SK-N-SH treated with all-trans-retinoic acid at 6 μM for 48 hours (cell line): Measurements from ENCODE around the gene C3orf18.

Source experiments
- ATAC-seq: fragments of 200-7000 bp; cut with Tn5 transposase; 3 replicates; pipeline ENCODE4 v1.9.1; 2020; ENCODE audit warnings: mild to moderate bottlenecking, moderate library complexity
- ARNTL ChIP-seq: fragments of 450-650 bp; formaldehyde crosslinking; IDR thresholded peaks from 2 replicates; pipeline ENCODE4 v1.5.0; 2020; ENCODE audit warnings: low read depth, mild to moderate bottlenecking, moderate library complexity, borderline replicate concordance
- BACH2 ChIP-seq: fragments of 250-450 bp; sonication (Bioruptor Pico); IDR thresholded peaks from 2 replicates; pipeline ENCODE4 v1.9.0; 2021; ENCODE audit warnings: mild to moderate bottlenecking, borderline replicate concordance
- CSDC2 ChIP-seq: fragments of 250-450 bp; sonication (Bioruptor Pico); IDR thresholded peaks from 2 replicates; pipeline ENCODE4 v1.5.0; 2020; ENCODE audit warnings: mild to moderate bottlenecking, moderate library complexity
- ESRRG ChIP-seq: fragments of 250-450 bp; sonication (Bioruptor Pico); IDR thresholded peaks from 2 replicates; pipeline ENCODE4 v1.6.1; 2021; ENCODE audit warnings: mild to moderate bottlenecking
- GLIS3 ChIP-seq: fragments of 250-450 bp; sonication (Bioruptor Pico); IDR thresholded peaks from 2 replicates; pipeline ENCODE4 v1.5.0; 2020; ENCODE audit warnings: mild to moderate bottlenecking, moderate library complexity
- PPARA ChIP-seq: fragments of 250-450 bp; sonication (Bioruptor Pico); IDR thresholded peaks from 2 replicates; pipeline ENCODE4 v1.5.0; 2020; ENCODE audit warnings: mild to moderate bottlenecking, borderline replicate concordance
- RARB ChIP-seq: fragments of 250-450 bp; sonication (Bioruptor Pico); IDR thresholded peaks from 2 replicates; pipeline ENCODE4 v1.8.0; 2021; ENCODE audit warnings: mild to moderate bottlenecking, moderate library complexity
- SNAI2 ChIP-seq: fragments of 250-450 bp; sonication (Bioruptor Pico); IDR thresholded peaks from 2 replicates; pipeline ENCODE4 v1.5.0; 2020; ENCODE audit warnings: mild to moderate bottlenecking, moderate library complexity
- TCF4 ChIP-seq: fragments of 250-450 bp; sonication (Bioruptor Pico); IDR thresholded peaks from 2 replicates; pipeline ENCODE4 v1.8.0; 2021; ENCODE audit warnings: mild to moderate bottlenecking, moderate library complexity, borderline replicate concordance
- TOX ChIP-seq: fragments of 250-450 bp; sonication (Bioruptor Pico); IDR thresholded peaks from 2 replicates; pipeline ENCODE4 v1.8.0; 2021; ENCODE audit warnings: mild to moderate bottlenecking, moderate library complexity, borderline replicate concordance
- ZC3H10 ChIP-seq: fragments of 250-450 bp; sonication (Bioruptor Pico); IDR thresholded peaks from 2 replicates; pipeline ENCODE4 v1.5.1; 2021; ENCODE audit warnings: mild to moderate bottlenecking, moderate library complexity
- ZFP3 ChIP-seq: fragments of 250-450 bp; sonication (Bioruptor Pico); IDR thresholded peaks from 2 replicates; pipeline ENCODE4 v1.5.0; 2020; ENCODE audit warnings: mild to moderate bottlenecking, moderate library complexity
- ZNF565 ChIP-seq: fragments of 450-650 bp; formaldehyde crosslinking; conservative IDR thresholded peaks from 2 replicates; pipeline ENCODE4 v1.5.0; 2020; ENCODE audit warnings: low read depth, mild to moderate bottlenecking, moderate library complexity
- ZNF70 ChIP-seq: fragments of 450-650 bp; formaldehyde crosslinking; IDR thresholded peaks from 2 replicates; pipeline ENCODE4 v1.5.0; 2020; ENCODE audit warnings: mild to moderate bottlenecking, moderate library complexity
- ZNF8 ChIP-seq: fragments of 450-650 bp; formaldehyde crosslinking; IDR thresholded peaks from 2 replicates; pipeline ENCODE4 v1.5.0; 2020; ENCODE audit warnings: mild to moderate bottlenecking, moderate library complexity
- TF ChIP-seq, protein P1 (sequence below): fragments of 250-450 bp; sonication (Bioruptor Pico); IDR thresholded peaks from 2 replicates; pipeline ENCODE4 v1.5.1; 2020; ENCODE audit warnings: low read depth, mild to moderate bottlenecking, moderate library complexity
- TF ChIP-seq, protein P2 (sequence below): fragments of 250-450 bp; sonication (Bioruptor Pico); IDR thresholded peaks from 2 replicates; pipeline ENCODE4 v1.8.0; 2021; ENCODE audit warnings: low read depth, mild to moderate bottlenecking, moderate library complexity, borderline replicate concordance
- TF ChIP-seq, protein P3 (sequence below): fragments of 250-450 bp; sonication (Bioruptor Pico); IDR thresholded peaks from 2 replicates; pipeline ENCODE4 v1.5.0; 2020; ENCODE audit warnings: mild to moderate bottlenecking, moderate library complexity
- TF ChIP-seq, protein P4 (sequence below): fragments of 250-450 bp; sonication (Bioruptor Pico); IDR thresholded peaks from 2 replicates; pipeline ENCODE4 v1.8.0; 2020; ENCODE audit warnings: mild to moderate bottlenecking, moderate library complexity, borderline replicate concordance

C3orf18 gene

DNA sequence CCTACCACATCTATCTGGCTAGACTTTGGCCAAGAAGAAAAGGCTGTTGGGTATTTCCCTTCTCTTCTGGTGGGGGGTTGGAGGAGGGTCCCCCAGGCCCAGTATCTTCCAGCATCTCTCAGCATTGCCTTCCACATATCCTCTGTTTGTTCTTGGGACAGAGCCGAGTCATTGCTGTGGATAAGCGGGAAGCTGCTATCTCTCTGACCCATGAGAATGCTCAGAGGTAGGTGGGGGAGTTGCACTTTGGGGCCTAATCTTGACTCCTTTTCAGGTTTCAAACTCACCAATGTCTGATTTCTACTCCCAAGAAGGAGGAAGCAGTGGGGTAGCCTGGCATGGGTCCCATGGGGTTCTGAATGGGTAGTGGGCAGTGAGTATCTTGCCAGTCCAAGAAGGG, 9.8 kb upstream of the C3orf18 start (continued):
- TF ChIP-seq, protein P1, sequence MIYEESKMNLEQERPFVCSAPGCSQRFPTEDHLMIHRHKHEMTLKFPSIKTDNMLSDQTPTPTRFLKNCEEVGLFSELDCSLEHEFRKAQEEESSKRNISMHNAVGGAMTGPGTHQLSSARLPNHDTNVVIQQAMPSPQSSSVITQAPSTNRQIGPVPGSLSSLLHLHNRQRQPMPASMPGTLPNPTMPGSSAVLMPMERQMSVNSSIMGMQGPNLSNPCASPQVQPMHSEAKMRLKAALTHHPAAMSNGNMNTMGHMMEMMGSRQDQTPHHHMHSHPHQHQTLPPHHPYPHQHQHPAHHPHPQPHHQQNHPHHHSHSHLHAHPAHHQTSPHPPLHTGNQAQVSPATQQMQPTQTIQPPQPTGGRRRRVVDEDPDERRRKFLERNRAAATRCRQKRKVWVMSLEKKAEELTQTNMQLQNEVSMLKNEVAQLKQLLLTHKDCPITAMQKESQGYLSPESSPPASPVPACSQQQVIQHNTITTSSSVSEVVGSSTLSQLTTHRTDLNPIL = no peak

DNA sequence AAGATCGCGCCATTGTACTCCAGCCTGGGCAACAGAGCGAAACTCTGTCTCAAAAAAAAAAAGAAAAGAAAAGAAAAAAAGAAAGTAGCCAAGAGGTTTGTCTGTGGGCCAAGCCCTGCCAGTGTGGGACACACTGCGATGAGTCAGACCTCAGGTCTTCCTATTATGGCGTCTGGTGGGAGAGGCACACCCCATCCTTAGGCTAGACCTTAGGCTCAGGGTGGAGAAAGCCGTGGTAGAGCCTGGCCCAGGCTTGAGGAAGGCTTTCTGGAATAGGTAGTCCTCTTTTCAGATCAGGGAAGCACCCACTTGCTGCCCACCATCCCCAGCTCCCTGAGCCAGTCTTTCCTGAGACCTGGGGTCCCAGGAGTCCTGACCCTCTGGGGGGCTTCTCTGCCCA, 7.8 kb upstream of the C3orf18 start:
- no peak for ATAC-seq
- TF ChIP-seq TOX (CRISPR knock-in tag) = no peak
- TF ChIP-seq, protein P2, sequence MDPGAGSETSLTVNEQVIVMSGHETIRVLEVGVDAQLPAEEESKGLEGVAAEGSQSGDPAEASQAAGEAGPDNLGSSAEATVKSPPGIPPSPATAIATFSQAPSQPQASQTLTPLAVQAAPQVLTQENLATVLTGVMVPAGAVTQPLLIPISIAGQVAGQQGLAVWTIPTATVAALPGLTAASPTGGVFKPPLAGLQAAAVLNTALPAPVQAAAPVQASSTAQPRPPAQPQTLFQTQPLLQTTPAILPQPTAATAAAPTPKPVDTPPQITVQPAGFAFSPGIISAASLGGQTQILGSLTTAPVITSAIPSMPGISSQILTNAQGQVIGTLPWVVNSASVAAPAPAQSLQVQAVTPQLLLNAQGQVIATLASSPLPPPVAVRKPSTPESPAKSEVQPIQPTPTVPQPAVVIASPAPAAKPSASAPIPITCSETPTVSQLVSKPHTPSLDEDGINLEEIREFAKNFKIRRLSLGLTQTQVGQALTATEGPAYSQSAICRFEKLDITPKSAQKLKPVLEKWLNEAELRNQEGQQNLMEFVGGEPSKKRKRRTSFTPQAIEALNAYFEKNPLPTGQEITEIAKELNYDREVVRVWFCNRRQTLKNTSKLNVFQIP = no peak
- no peak for TF ChIP-seq ARNTL (CRISPR knock-in tag)
- TF ChIP-seq ZNF565 (CRISPR knock-in tag) = no peak
- no peak for TF ChIP-seq ESRRG (CRISPR knock-in tag)
- no peak for TF ChIP-seq ZNF70 (CRISPR knock-in tag)

DNA sequence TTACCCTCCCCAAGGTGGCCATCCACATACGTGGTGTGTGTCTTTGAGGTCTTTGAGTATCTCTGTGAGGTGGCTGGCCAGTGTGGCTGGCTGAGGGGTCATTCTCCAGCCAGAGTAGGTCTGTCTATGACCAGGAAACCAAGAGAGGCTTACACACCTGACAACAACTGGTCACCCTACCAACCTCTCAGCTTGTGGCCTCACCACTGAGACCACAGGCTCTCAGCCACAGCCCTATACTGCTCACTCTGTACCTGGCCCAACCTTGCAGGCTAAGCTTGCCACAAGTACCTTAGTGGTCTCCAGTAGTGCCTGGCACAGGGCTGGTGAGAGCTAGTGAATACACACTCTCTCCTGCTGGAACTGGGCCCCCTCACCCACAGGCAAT, 6.9 kb upstream of the C3orf18 start:
- TF ChIP-seq GLIS3 (CRISPR knock-in tag) (no peak), ZC3H10 (CRISPR knock-in tag) (no peak), ZNF565 (CRISPR knock-in tag) (no peak), ZNF8 (CRISPR knock-in tag) (no peak), RARB (CRISPR knock-in tag) (no peak), BACH2 (CRISPR knock-in tag) (no peak), PPARA (CRISPR knock-in tag) (no peak), ZFP3 (CRISPR knock-in tag) (no peak), ZNF70 (CRISPR knock-in tag) (no peak)
- TF ChIP-seq, protein P3, sequence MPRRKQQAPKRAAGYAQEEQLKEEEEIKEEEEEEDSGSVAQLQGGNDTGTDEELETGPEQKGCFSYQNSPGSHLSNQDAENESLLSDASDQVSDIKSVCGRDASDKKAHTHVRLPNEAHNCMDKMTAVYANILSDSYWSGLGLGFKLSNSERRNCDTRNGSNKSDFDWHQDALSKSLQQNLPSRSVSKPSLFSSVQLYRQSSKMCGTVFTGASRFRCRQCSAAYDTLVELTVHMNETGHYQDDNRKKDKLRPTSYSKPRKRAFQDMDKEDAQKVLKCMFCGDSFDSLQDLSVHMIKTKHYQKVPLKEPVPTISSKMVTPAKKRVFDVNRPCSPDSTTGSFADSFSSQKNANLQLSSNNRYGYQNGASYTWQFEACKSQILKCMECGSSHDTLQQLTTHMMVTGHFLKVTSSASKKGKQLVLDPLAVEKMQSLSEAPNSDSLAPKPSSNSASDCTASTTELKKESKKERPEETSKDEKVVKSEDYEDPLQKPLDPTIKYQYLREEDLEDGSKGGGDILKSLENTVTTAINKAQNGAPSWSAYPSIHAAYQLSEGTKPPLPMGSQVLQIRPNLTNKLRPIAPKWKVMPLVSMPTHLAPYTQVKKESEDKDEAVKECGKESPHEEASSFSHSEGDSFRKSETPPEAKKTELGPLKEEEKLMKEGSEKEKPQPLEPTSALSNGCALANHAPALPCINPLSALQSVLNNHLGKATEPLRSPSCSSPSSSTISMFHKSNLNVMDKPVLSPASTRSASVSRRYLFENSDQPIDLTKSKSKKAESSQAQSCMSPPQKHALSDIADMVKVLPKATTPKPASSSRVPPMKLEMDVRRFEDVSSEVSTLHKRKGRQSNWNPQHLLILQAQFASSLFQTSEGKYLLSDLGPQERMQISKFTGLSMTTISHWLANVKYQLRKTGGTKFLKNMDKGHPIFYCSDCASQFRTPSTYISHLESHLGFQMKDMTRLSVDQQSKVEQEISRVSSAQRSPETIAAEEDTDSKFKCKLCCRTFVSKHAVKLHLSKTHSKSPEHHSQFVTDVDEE (CRISPR knock-in tag) = no peak

DNA sequence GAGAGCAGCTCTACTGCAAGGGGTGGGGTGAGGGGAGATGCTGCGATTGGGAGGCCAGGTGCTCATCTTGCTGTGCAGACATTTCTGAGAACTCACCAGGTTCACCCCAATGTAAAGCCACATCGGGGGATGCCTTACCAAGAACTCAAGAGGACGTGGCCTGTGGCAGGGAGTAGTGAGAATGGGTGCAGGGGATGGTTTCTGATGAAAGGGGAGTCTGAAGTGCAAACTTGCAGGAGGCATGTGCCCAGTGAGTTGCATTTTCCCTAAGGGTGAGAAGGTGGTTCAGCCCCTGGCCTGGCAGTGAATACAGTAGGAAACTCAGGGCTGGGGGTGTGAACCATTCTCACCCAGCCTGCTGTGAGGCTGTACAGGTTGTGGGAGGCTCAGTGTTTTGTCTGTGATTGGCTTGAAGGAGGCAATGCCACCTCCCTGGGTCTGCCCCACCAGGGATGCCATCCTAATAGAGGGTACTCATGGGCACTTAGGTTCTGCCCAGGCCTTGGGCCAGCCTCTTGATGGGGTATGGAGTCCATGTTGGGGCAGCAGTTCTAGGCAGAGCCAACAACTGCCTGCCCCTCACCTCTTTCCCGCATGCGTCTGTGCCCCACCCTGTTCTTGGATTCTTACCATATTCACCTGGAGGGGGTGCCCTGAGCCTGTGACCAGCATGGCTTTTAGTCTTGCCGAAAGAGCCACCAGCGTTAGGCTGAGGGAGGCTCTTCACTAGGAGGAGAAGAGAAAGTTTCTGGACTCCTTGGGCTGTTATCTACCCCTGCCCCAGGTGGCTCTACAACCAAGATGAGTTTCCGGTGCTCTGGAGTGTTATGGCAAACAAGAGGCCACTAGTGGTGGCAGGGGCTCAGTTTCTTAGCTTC, 6.3 kb upstream of the C3orf18 start:
- no peak for TF ChIP-seq TCF4 (CRISPR knock-in tag)
- no peak for TF ChIP-seq ZNF8 (CRISPR knock-in tag)
- TF ChIP-seq, protein P4, sequence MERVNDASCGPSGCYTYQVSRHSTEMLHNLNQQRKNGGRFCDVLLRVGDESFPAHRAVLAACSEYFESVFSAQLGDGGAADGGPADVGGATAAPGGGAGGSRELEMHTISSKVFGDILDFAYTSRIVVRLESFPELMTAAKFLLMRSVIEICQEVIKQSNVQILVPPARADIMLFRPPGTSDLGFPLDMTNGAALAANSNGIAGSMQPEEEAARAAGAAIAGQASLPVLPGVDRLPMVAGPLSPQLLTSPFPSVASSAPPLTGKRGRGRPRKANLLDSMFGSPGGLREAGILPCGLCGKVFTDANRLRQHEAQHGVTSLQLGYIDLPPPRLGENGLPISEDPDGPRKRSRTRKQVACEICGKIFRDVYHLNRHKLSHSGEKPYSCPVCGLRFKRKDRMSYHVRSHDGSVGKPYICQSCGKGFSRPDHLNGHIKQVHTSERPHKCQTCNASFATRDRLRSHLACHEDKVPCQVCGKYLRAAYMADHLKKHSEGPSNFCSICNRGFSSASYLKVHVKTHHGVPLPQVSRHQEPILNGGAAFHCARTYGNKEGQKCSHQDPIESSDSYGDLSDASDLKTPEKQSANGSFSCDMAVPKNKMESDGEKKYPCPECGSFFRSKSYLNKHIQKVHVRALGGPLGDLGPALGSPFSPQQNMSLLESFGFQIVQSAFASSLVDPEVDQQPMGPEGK = no peak
- TF ChIP-seq, protein P1 = no peak
- no peak for TF ChIP-seq SNAI2 (CRISPR knock-in tag)
- no peak for TF ChIP-seq GLIS3 (CRISPR knock-in tag)
- TF ChIP-seq ZFP3 (CRISPR knock-in tag) = no peak
- no peak for TF ChIP-seq RARB (CRISPR knock-in tag)
- TF ChIP-seq ZC3H10 (CRISPR knock-in tag) = no peak
- TF ChIP-seq CSDC2 = no peak
- TF ChIP-seq, protein P2 = no peak
- TF ChIP-seq, protein P3 (CRISPR knock-in tag) = no peak
- TF ChIP-seq TOX (CRISPR knock-in tag) = no peak
- no peak for TF ChIP-seq ZNF70 (CRISPR knock-in tag)
- no peak for TF ChIP-seq ZNF565 (CRISPR knock-in tag)
- no peak for TF ChIP-seq ARNTL (CRISPR knock-in tag)
- no peak for ATAC-seq

More for the DNA sequence above, 6.9 kb upstream of the C3orf18 start:
- ATAC-seq = no peak
